ENCODE measurements around the gene ENC1.
A peak's percentile ranks its signal among the peaks of the same experiment; 100 is the strongest.

GRCh38 chr5:74673011-74673790, 32.7 kb upstream of the ENC1 start:
- TF ChIP-seq EZH2 (IDR thresholded peaks at IDR 0.05; ENCODE audit: low read depth) = no peak
- TF ChIP-seq CTCF (conservative IDR thresholded peaks at IDR 0.05) = peak; percentile 63

All from PC-9 (cell line).